Neural cell (in vitro differentiated cells): ENCODE data around the gene ARHGEF17. TPM values are rescaled to one million over a fixed set of nuclear protein-coding genes. Genes with fewer than 3 reads are reported as not detected.

Source experiments
- H2AFZ ChIP-seq: fragments of 200-600, 300-800 bp; sonication (generic), shearing (Covaris generic); 2 replicates; pipeline ENCODE4 v1.6.0; 2014; ENCODE audit warnings: low read depth, mild to moderate bottlenecking, antibody characterized with exemption, low read length, moderate library complexity
- H3F3A ChIP-seq: fragments of 200-600 bp; shearing (Covaris generic); 2 replicates; pipeline ENCODE4 v1.6.1; 2016; ENCODE audit warnings: mild to moderate bottlenecking, moderate library complexity, mixed read lengths, antibody characterized with exemption, low read length; ENCODE audit not compliant: insufficient read depth, poor library complexity, severe bottlenecking
- H3K27ac ChIP-seq: fragments of 200-600, 300-800 bp; sonication (generic), shearing (Covaris generic); 2 replicates; pipeline ENCODE4 v1.5.1; 2014; ENCODE audit warnings: mild to moderate bottlenecking, low read length, moderate library complexity
- H3K27me3 ChIP-seq: fragments of 300-800, 200-600 bp; sonication (generic), shearing (Covaris generic); 2 replicates; pipeline ENCODE4 v1.6.0; 2014; ENCODE audit warnings: mild to moderate bottlenecking, low read depth, low read length, moderate library complexity; ENCODE audit not compliant: insufficient read depth
- H3K36me3 ChIP-seq: fragments of 300-800, 200-600 bp; sonication (generic), shearing (Covaris generic); 2 replicates; pipeline ENCODE4 v1.5.1; 2014; ENCODE audit warnings: mild to moderate bottlenecking, antibody characterized with exemption, low read length, moderate library complexity; ENCODE audit not compliant: insufficient read depth
- H3K4me2 ChIP-seq: fragments of 300-800, 200-600 bp; sonication (generic), shearing (Covaris generic); 2 replicates; pipeline ENCODE4 v1.6.0; 2014; ENCODE audit warnings: mild to moderate bottlenecking, low read length
- H3K4me3 ChIP-seq: fragments of 300-800, 200-600 bp; sonication (generic), shearing (Covaris generic); 2 replicates; pipeline ENCODE4 v1.5.1; 2014; ENCODE audit warnings: mild to moderate bottlenecking, low read length, moderate library complexity
- H3K79me2 ChIP-seq: fragments of 200-600 bp; shearing (Covaris generic); replicated peaks from 2 replicates; pipeline ENCODE4 v1.6.0; 2014; ENCODE audit warnings: mild to moderate bottlenecking, low read length, moderate library complexity; ENCODE audit not compliant: insufficient read depth
- H3K9ac ChIP-seq: fragments of 300-800, 200-600 bp; sonication (generic), shearing (Covaris generic); 2 replicates; pipeline ENCODE4 v1.6.1; 2016; ENCODE audit warnings: mild to moderate bottlenecking, low read length, mixed read lengths
- H3K9me2 ChIP-seq: fragments of 200-600 bp; shearing (Covaris generic); 2 replicates; pipeline ENCODE4 v1.6.1; 2016; ENCODE audit warnings: mild to moderate bottlenecking, low read length, mixed read lengths; ENCODE audit not compliant: insufficient read depth
- H3K9me3 ChIP-seq: fragments of 200-600, 300-800 bp; sonication (generic), shearing (Covaris generic); 2 replicates; pipeline ENCODE4 v1.6.1; 2016; ENCODE audit warnings: mild to moderate bottlenecking, mixed run types, low read length, moderate library complexity, mixed read lengths
- H4K20me1 ChIP-seq: fragments of 200-600 bp; shearing (Covaris generic); 2 replicates; pipeline ENCODE4 v1.6.1; 2016; ENCODE audit warnings: mild to moderate bottlenecking, mixed run types; ENCODE audit not compliant: insufficient read depth
- EP300 ChIP-seq: fragments of 450-650 bp; conservative IDR thresholded peaks from 2 replicates; pipeline ENCODE4 v1.6.1; 2014; ENCODE audit warnings: antibody characterized with exemption, mild to moderate bottlenecking, moderate library complexity; ENCODE audit not compliant: poor library complexity, severe bottlenecking
- EZH2 ChIP-seq: fragments of 200-600, 300-800 bp; shearing (Covaris generic), sonication (generic); IDR thresholded peaks from 2 replicates; pipeline ENCODE4 v1.6.1; 2014; ENCODE audit warnings: antibody characterized with exemption, low read length, borderline replicate concordance, mild to moderate bottlenecking; ENCODE audit not compliant: insufficient read depth, poor library complexity, severe bottlenecking
- MXI1 ChIP-seq: fragments of 450-650 bp; conservative IDR thresholded peaks from 2 replicates; pipeline ENCODE4 v1.6.1; 2014; ENCODE audit warnings: antibody characterized with exemption, mild to moderate bottlenecking; ENCODE audit not compliant: poor library complexity, severe bottlenecking
- POLR2AphosphoS5 ChIP-seq: IDR thresholded peaks from 2 replicates; pipeline ENCODE4 v1.6.1; 2012
- RAD21 ChIP-seq: fragments of 450-650 bp; conservative IDR thresholded peaks from 2 replicates; pipeline ENCODE4 v1.6.1; 2014; ENCODE audit warnings: antibody characterized with exemption, mild to moderate bottlenecking, moderate library complexity
- SMC3 ChIP-seq: fragments of 450-650 bp; conservative IDR thresholded peaks from 2 replicates; pipeline ENCODE4 v1.6.1; 2014; ENCODE audit warnings: antibody characterized with exemption, mild to moderate bottlenecking, moderate library complexity; ENCODE audit not compliant: poor library complexity
- TAF1 ChIP-seq: IDR thresholded peaks from 2 replicates; pipeline ENCODE4 v1.6.1; 2012; ENCODE audit warnings: low read depth
- polyA plus RNA-seq: library from polyadenylated mRNA; depleted of rRNA; stranded (reverse); fragments of >200 nt; gene quantifications from 2 replicates; pipeline ENCODE4 v1.2.3, GENCODE V29; 2014
- TF ChIP-seq, protein P1 (sequence below): IDR thresholded peaks from 2 replicates; pipeline ENCODE4 v1.6.1; 2012; ENCODE audit warnings: borderline replicate concordance
- TF ChIP-seq, protein P2 (sequence below): fragments of 450-650 bp; IDR thresholded peaks from 2 replicates; pipeline ENCODE4 v1.5.1; 2014; ENCODE audit warnings: antibody characterized with exemption, mild to moderate bottlenecking, moderate library complexity; ENCODE audit not compliant: poor library complexity, severe bottlenecking

The ARHGEF17 gene
- polyA plus RNA-seq, 1 donor from 2014 or later: 7.9 TPM

DNA sequence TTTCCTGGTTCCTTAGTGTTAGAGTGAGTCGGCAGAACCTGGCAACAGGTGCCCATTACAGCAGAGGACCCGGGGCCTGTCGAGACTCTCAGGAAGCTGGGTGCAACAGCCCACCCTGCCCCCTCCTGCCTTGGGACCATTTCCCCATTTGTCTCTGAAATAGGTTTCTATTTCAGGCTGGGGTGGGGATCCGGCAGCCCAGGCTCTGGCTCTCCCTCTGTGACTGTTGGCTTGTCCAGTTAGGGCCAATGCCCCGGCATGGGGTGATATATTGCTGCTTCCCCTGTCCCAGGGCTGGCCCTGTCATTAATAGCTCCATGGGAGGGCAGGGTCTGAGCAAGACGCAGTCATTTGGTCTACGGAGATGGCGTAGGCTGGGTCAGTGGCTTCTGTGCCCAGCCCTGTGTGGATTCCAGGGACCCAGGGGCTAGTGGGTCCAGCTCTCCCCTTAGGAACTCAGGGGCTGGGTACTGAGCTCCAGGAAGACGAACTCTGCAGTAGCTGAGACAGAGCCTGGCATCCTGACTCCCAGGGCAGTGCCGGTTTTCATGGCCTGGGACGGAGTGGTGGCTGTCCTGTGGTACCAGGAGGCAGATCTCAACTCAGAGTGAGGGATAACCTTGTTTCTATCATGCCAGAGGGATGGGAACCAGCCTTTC, 33.2 kb upstream of the ARHGEF17 start:
- Histone ChIP-seq H3K79me2 (no peaks in the 10 kb centered on the region), H3F3A (no peaks in the 10 kb centered on the region), H3K4me3 (no peak overlapping the region), H3K9ac (no peak overlapping the region), H3K9me3 (no peaks in the 10 kb centered on the region), H3K36me3 (no peaks in the 10 kb centered on the region), H3K9me2 (no peaks in the 10 kb centered on the region), H2AFZ (no peak overlapping the region), H3K27me3 (no peaks in the 10 kb centered on the region), H3K27ac (no peak overlapping the region), H4K20me1 (no peaks in the 10 kb centered on the region), H3K4me2 (no peak overlapping the region)
- TF ChIP-seq, protein P1, sequence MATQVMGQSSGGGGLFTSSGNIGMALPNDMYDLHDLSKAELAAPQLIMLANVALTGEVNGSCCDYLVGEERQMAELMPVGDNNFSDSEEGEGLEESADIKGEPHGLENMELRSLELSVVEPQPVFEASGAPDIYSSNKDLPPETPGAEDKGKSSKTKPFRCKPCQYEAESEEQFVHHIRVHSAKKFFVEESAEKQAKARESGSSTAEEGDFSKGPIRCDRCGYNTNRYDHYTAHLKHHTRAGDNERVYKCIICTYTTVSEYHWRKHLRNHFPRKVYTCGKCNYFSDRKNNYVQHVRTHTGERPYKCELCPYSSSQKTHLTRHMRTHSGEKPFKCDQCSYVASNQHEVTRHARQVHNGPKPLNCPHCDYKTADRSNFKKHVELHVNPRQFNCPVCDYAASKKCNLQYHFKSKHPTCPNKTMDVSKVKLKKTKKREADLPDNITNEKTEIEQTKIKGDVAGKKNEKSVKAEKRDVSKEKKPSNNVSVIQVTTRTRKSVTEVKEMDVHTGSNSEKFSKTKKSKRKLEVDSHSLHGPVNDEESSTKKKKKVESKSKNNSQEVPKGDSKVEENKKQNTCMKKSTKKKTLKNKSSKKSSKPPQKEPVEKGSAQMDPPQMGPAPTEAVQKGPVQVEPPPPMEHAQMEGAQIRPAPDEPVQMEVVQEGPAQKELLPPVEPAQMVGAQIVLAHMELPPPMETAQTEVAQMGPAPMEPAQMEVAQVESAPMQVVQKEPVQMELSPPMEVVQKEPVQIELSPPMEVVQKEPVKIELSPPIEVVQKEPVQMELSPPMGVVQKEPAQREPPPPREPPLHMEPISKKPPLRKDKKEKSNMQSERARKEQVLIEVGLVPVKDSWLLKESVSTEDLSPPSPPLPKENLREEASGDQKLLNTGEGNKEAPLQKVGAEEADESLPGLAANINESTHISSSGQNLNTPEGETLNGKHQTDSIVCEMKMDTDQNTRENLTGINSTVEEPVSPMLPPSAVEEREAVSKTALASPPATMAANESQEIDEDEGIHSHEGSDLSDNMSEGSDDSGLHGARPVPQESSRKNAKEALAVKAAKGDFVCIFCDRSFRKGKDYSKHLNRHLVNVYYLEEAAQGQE: no peak
- TF ChIP-seq RAD21: no peak
- no peak for TF ChIP-seq POLR2AphosphoS5
- TF ChIP-seq, protein P2, sequence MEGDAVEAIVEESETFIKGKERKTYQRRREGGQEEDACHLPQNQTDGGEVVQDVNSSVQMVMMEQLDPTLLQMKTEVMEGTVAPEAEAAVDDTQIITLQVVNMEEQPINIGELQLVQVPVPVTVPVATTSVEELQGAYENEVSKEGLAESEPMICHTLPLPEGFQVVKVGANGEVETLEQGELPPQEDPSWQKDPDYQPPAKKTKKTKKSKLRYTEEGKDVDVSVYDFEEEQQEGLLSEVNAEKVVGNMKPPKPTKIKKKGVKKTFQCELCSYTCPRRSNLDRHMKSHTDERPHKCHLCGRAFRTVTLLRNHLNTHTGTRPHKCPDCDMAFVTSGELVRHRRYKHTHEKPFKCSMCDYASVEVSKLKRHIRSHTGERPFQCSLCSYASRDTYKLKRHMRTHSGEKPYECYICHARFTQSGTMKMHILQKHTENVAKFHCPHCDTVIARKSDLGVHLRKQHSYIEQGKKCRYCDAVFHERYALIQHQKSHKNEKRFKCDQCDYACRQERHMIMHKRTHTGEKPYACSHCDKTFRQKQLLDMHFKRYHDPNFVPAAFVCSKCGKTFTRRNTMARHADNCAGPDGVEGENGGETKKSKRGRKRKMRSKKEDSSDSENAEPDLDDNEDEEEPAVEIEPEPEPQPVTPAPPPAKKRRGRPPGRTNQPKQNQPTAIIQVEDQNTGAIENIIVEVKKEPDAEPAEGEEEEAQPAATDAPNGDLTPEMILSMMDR: no peak

DNA sequence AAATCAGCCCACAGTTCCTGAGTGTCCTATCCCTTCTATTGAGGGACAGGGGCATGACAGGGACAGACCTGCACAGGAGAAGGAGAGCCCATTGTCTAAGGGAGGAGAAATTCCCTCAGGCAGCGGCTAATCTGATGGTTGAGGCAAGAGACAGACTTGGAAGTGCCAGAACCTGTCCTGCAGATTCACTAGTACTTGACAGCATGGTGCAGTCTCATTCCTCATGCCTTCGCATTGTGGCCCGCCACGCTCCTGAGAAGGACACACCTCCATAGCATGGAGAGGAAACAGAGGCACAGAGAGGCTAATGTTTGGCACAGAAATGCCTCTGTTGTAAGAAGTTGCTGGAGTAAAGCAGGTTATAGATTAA, 32.7 kb upstream of the ARHGEF17 start:
- no peak overlapping the region for H3K27ac ChIP-seq
- no peaks in the 10 kb centered on the region for H4K20me1 ChIP-seq
- no peaks in the 10 kb centered on the region for H3K27me3 ChIP-seq
- no peak overlapping the region for H3K4me3 ChIP-seq
- no peak for TF ChIP-seq RAD21
- no peak for TF ChIP-seq EP300
- TF ChIP-seq POLR2AphosphoS5: no peak
- TF ChIP-seq TAF1: no peak
- TF ChIP-seq, protein P1: no peak
- no peak for TF ChIP-seq EZH2
- no peak for TF ChIP-seq SMC3
- no peak for TF ChIP-seq MXI1
- TF ChIP-seq, protein P2: no peak
- no peak overlapping the region for H3K9ac ChIP-seq
- H3K36me3 ChIP-seq: no peaks in the 10 kb centered on the region
- H3F3A ChIP-seq: no peaks in the 10 kb centered on the region
- H3K9me2 ChIP-seq: no peaks in the 10 kb centered on the region
- no peaks in the 10 kb centered on the region for H3K79me2 ChIP-seq
- no peak overlapping the region for H3K4me2 ChIP-seq
- H2AFZ ChIP-seq: no peak overlapping the region
- no peaks in the 10 kb centered on the region for H3K9me3 ChIP-seq
